Esophagus muscularis mucosa (tissue), 4 donors: ENCODE data around the gene AKR1C4. TPM values are rescaled to one million over a fixed set of nuclear protein-coding genes. Genes with fewer than 3 reads are reported as not detected.
"Not testable (repeated sequence)": the region's sequence is repeated elsewhere in the genome, so short reads cannot be mapped to it uniquely, and the experiment has no call there.

Experiments
- DNase-seq: peaks from one replicate; pipeline ENCODE4 v3.0.0-alpha.2; 2017; ENCODE audit errors: extremely low spot score
- H3K27ac ChIP-seq, 4 donors: fragments of 200-600 bp; sonication (generic); replicated peaks in 1 of 4; 1 replicate in 3 of 4; 2 replicates in 1 of 4; pipeline ENCODE4 v1.5.1; 2016 to 2019; ENCODE audit warnings: mild to moderate bottlenecking in 1 of 4
- H3K27me3 ChIP-seq, 4 donors: fragments of 200-600 bp; sonication (generic); one replicate each; pipeline versions ENCODE4 v1.5.1 to v1.6.0; 2016 to 2019
- H3K36me3 ChIP-seq, 4 donors: fragments of 200-600 bp; sonication (generic); one replicate each; pipeline ENCODE4 v1.5.1; 2016 to 2019
- H3K4me1 ChIP-seq, 4 donors: fragments of 200-600 bp; sonication (generic); one replicate each; pipeline ENCODE4 v1.5.1; 2016 to 2019
- H3K4me3 ChIP-seq, 4 donors: fragments of 200-600 bp; sonication (generic); 1 replicate in 2 of 4; 2 replicates in 2 of 4; pipeline ENCODE4 v1.5.1; 2016 to 2019; ENCODE audit warnings: mild to moderate bottlenecking in 4 of 4, moderate library complexity in 1 of 4
- H3K9me3 ChIP-seq, 4 donors: fragments of 200-600 bp; sonication (generic); 1 replicate in 3 of 4; 2 replicates in 1 of 4; pipeline ENCODE4 v1.5.1; 2016 to 2019
- EP300 ChIP-seq: sonication (generic); formaldehyde crosslinking; IDR thresholded peaks from one replicate; pipeline ENCODE4 v1.6.1; 2017; ENCODE audit warnings: antibody characterized with exemption
- POLR2A ChIP-seq: fragments of 450-650 bp; IDR thresholded peaks from one replicate; pipeline ENCODE4 v1.6.1; 2017; ENCODE audit warnings: antibody characterized with exemption, moderate library complexity, mild to moderate bottlenecking, low read depth
- POLR2AphosphoS5 ChIP-seq, 2 donors: sonication (generic); formaldehyde crosslinking; IDR thresholded peaks; one replicate each; pipeline ENCODE4 v1.6.1; 2017; ENCODE audit warnings: antibody characterized with exemption in 2 of 2
- WGBS: methylation state at CpG from one replicate; pipeline ENCODE4 v1.1.5; 2018; 5-methylcytosine and 5-hydroxymethylcytosine counted together
- intact Hi-C: fragments of 100-400 bp; cut with DNase I; formaldehyde crosslinking; loops from one replicate; pipeline ENCODE4 v1.15.1; 2023
- total RNA-seq, 4 donors: library from RNA; depleted of rRNA; stranded (reverse); fragments of >200 nt; gene quantifications; one replicate each; pipeline versions ENCODE4 v1.1.0 to v1.2.1, GENCODE V29; 2016
- TF ChIP-seq, protein P1 (sequence below), 3 experiments: fragments of 200-600 bp in 2 of 3; fragments of 450-650 bp in 1 of 3; sonication (generic) in 2 of 3; IDR thresholded peaks; one replicate each; pipeline ENCODE4 v1.5.1; 2017 to 2019; ENCODE audit warnings: antibody characterized with exemption in 3 of 3, mild to moderate bottlenecking in 2 of 3, moderate library complexity in 1 of 3

Gene AKR1C4
- total RNA-seq, 4 donors from 2014 or later = not detected

DNA sequence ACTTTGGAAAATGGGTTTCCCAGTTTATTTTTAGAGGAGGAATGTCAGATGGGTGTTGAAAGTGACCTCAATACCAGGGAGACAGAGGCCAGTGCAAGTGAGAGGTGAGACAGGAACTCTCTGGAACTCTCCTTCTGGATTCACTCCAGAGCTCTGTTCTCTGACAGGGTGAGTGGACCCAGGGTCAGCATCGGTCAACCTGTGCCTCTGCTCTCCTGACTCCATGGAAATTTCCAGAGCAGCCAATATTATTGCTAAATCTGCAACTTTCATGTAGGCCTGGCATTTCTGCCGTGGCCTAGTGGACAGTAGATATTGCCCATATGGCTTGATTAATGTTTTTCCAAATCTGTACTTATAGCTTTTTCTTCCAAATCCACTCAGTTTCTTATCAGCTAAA, 20.2 kb downstream of the AKR1C4 start:
- intact Hi-C loops = no loop called here
- TF ChIP-seq POLR2AphosphoS5 (IDR thresholded peaks at IDR 0.05) (no peak), POLR2A (no peak), EP300 (no peak)
- TF ChIP-seq, protein P1, sequence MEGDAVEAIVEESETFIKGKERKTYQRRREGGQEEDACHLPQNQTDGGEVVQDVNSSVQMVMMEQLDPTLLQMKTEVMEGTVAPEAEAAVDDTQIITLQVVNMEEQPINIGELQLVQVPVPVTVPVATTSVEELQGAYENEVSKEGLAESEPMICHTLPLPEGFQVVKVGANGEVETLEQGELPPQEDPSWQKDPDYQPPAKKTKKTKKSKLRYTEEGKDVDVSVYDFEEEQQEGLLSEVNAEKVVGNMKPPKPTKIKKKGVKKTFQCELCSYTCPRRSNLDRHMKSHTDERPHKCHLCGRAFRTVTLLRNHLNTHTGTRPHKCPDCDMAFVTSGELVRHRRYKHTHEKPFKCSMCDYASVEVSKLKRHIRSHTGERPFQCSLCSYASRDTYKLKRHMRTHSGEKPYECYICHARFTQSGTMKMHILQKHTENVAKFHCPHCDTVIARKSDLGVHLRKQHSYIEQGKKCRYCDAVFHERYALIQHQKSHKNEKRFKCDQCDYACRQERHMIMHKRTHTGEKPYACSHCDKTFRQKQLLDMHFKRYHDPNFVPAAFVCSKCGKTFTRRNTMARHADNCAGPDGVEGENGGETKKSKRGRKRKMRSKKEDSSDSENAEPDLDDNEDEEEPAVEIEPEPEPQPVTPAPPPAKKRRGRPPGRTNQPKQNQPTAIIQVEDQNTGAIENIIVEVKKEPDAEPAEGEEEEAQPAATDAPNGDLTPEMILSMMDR (IDR thresholded peaks at IDR 0.05) = no peak
- no peak overlapping the region for H3K4me3 ChIP-seq
- no peaks in the 10 kb centered on the region for H3K4me1 ChIP-seq
- H3K36me3 ChIP-seq = no peaks in the 10 kb centered on the region
- 41% methylated on average over 2 of the region's 2 CpGs for WGBS
- DNase-seq = no peak
- no peaks in the 10 kb centered on the region for H3K27me3 ChIP-seq
- H3K27ac ChIP-seq = no peak overlapping the region
- H3K9me3 ChIP-seq = no peaks in the 10 kb centered on the region

DNA sequence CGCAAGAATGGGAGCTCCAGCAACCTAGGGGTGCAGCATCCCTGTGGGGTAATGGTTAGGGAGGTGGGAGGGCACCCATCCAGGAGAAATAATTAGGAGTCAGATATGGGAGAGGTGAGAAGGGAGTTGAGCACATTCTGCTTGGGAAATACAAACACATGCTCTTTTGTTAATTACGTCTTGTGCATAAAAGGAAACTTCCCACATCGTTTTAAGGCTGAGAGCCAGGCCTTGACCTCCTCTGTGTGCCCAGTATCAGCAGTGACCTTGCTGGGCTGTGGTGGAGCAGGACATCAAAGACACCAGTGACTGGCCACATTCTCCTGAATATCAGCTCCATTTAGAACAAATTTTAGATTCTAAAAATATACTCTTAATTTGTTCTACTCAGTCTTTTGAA, 22.6 kb downstream of the AKR1C4 start:
- intact Hi-C loops = no loop called here
- Histone ChIP-seq H3K4me1 (no peaks in the 10 kb centered on the region), H3K36me3 (no peaks in the 10 kb centered on the region), H3K27ac (no peak overlapping the region), H3K9me3 (peaks cover 0 to 5% (median 0%) of the 10 kb centered on the region in 4 donors), H3K27me3 (no peaks in the 10 kb centered on the region), H3K4me3 (no peak overlapping the region)
- TF ChIP-seq POLR2A (no peak), POLR2AphosphoS5 (IDR thresholded peaks at IDR 0.05) (no peak)
- DNase-seq = no peak
- 70% methylated on average over 3 of the region's 3 CpGs for WGBS

DNA sequence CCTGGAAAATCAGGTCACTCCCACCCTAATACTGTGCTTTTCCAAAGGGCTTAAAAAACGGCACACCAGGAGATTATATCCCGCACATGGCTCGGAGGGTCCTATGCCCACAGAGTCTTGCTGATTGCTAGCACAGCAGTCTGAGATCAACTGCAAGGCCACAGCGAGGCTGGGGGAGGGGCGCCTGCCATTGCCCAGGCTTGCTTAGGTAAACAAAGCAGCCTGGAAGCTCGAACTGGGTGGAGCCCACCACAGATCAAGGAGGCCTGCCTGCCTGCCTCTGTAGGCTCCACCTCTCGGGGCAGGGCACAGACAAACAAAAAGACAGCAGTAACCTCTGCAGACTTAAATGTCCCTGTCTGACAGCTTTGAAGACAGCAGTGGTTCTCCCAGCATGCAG, 26.3 kb downstream of the AKR1C4 start:
- H3K36me3 ChIP-seq, H3K9me3 ChIP-seq, H3K27ac ChIP-seq, H3K4me3 ChIP-seq, H3K27me3 ChIP-seq, intact Hi-C loops, H3K4me1 ChIP-seq, DNase-seq: not testable (repeated sequence)
- WGBS = 98% methylated on average over 5 of the region's 7 CpGs

DNA sequence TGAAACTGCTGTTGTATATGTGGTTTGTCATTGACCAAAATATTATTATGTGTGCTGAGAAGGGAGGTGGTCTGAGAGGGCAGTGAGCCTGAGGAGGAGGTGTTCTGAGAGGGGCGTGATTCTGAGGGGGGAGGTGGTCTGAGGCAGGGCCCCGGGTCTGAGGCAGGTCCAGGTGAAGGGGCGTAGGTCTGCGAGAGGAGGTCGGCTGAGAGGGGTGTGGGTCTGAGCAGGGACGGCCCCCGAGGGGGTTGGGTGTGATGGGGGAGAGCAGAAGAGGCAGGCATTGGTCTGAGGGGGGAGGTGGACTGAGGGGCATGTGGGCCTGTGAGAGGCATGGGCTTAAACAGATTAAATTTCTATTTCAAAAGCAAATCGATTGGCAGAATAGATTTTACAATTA, 32.4 kb downstream of the AKR1C4 start:
- TF ChIP-seq EP300 (no peak), POLR2A (no peak), POLR2AphosphoS5 (IDR thresholded peaks at IDR 0.05) (no peak)
- TF ChIP-seq, protein P1 (IDR thresholded peaks at IDR 0.05) = no peak

DNA sequence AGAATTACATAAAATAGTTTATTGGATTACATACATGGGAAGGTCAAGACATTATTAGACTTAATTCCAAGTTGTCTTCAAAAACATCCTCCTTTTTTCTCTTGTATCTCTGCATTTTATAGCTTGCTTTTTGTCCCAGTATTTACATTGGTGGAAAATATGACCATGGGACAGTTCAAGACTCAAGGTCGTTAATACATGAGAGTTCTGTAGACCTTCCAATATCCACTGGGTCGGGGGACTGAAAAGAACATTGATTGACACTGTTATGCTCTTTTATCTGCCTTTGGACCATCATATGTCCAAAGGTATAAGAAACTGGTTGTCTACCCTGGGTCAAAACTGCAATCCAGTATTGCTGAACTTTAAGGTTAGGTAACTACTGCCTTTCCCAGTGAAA, 36.7 kb downstream of the AKR1C4 start:
- DNase-seq = no peak
- intact Hi-C loops = no loop called here
- H3K27ac ChIP-seq = no peak overlapping the region
- TF ChIP-seq, protein P1 (IDR thresholded peaks at IDR 0.05) = no peak
- TF ChIP-seq POLR2A = no peak
- no peak for TF ChIP-seq EP300
- no peak for TF ChIP-seq POLR2AphosphoS5 (IDR thresholded peaks at IDR 0.05)
- peaks cover 0 to 4% (median 0%) of the 10 kb centered on the region in 4 donors for H3K9me3 ChIP-seq
- no peaks in the 10 kb centered on the region for H3K36me3 ChIP-seq
- 78% methylated on average over 2 of the region's 2 CpGs for WGBS
- no peak overlapping the region for H3K4me3 ChIP-seq
- H3K27me3 ChIP-seq = no peaks in the 10 kb centered on the region
- no peaks in the 10 kb centered on the region for H3K4me1 ChIP-seq

More for the DNA sequence above, 32.4 kb downstream of the AKR1C4 start:
- H3K27ac ChIP-seq = no peak overlapping the region
- intact Hi-C loops = no loop called here
- H3K4me1 ChIP-seq = no peaks in the 10 kb centered on the region
- H3K9me3 ChIP-seq = no peaks in the 10 kb centered on the region
- no peaks in the 10 kb centered on the region for H3K36me3 ChIP-seq
- H3K27me3 ChIP-seq = no peaks in the 10 kb centered on the region
- H3K4me3 ChIP-seq = no peak overlapping the region
- no peak for DNase-seq
- 76% methylated on average over 8 of the region's 8 CpGs for WGBS

DNA sequence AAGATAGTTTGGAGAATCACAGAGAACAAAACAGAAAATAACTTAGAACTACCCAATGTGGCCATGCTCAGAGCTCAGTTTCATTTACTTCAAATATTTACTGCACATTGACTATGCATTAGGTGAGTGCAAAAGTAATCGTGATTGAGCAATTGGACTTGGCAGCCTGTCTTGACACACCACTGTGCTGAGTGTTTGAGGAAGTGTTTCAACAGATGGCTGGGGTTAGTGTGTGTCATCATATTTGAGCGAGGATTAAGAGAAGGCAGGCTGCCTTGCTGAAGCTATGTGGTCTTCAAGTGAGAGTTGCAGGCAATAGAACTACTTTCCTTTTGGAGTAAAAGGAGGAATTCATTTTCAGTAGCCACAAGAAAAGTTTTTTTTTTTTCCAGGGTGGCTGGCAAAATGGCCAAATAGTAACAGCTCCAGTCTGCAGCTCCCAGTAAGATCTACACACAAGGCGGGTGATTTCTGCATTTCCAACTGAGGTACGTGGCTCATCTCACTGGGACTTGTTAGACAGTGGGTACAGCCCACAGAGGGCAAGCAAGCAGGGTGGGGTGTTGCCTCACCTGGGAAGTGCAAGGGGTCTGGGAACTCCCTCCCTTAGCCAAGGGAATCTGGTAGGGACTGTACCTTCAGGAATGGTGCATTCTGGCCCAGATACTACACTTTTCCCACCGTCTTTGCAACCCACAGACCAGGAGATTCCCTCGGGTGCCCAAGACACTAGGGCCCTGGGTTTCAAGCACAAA, 37.6 kb downstream of the AKR1C4 start:
- intact Hi-C loops = no loop called here
- H3K4me3 ChIP-seq = no peak overlapping the region
- no peaks in the 10 kb centered on the region for H3K27me3 ChIP-seq
- H3K4me1 ChIP-seq = no peaks in the 10 kb centered on the region
- TF ChIP-seq, protein P1 (IDR thresholded peaks at IDR 0.05) = no peak
- TF ChIP-seq POLR2AphosphoS5 (IDR thresholded peaks at IDR 0.05) (no peak), POLR2A (no peak), EP300 (no peak)
- H3K36me3 ChIP-seq = no peaks in the 10 kb centered on the region
- 49% methylated on average over 4 of the region's 6 CpGs for whole genome bisulfite sequencing
- H3K27ac ChIP-seq = no peak overlapping the region
- peaks cover 0 to 4% (median 0%) of the 10 kb centered on the region in 4 donors for H3K9me3 ChIP-seq
- DNase-seq = no peak

DNA sequence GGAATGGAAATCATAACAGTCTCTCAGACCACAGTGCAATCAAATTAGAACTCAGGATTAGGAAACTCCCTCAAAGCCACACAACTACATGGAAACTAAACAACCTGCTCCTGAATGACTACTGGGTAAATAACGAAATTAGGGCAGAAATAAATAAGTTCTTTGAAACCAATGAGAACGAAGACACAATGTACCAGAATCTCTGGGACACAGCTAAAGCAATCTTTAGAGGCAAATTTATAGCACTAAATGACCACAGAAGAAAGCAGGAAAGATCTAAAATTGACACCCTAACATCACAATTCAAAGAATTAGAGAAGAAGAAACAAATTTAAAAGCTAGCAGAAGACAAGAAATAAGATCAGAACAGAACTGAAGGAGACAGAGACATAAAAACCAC, 40.9 kb downstream of the AKR1C4 start:
- 71% methylated on average over 2 of the region's 2 CpGs for WGBS
- H3K4me3 ChIP-seq, H3K27me3 ChIP-seq, DNase-seq, H3K9me3 ChIP-seq, H3K27ac ChIP-seq, H3K36me3 ChIP-seq, intact Hi-C loops, H3K4me1 ChIP-seq: not testable (repeated sequence)
